MV-4-11 (cell line): Measurements from ENCODE around the gene KCNK13.
A peak's percentile ranks its signal among the peaks of the same experiment; 100 is the strongest.
"Not testable (repeated sequence)": the region's sequence is repeated elsewhere in the genome, so short reads cannot be mapped to it uniquely, and the experiment has no call there.

Experiments
- DNase-seq: peaks from one replicate; lab custom pipeline; 2025; lab: John Stamatoyannopoulos, UW

KCNK13 gene

DNA sequence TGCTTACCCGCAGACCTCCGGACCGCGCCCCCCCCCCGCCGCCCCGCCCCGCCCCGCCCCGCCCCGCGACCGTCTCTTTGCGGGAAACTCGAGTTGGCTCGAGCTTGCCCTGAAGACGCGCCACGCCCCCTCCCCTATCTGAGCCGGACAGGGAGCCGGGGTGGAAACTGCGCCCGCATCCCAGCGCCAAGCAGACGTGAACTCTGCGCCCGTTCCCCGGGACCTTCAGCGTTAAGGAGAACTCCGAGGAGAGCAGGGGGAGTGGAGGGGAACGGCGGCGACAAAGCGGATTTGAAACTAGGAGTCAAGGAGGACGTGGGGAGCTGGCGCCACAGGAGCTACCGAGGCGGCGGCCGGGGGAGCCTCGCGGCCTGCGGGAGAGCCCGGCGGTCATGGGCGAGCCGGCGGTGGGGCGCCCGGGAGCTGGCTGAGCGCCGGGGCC lies at the start of gene KCNK13:
TSS of gene KCNK13 (plus strand) at position 310 of the 442 bp plus-strand sequence. CDS start 212 bp downstream, outside the sequence.
- peak; percentile 71 for DNase-seq

DNA sequence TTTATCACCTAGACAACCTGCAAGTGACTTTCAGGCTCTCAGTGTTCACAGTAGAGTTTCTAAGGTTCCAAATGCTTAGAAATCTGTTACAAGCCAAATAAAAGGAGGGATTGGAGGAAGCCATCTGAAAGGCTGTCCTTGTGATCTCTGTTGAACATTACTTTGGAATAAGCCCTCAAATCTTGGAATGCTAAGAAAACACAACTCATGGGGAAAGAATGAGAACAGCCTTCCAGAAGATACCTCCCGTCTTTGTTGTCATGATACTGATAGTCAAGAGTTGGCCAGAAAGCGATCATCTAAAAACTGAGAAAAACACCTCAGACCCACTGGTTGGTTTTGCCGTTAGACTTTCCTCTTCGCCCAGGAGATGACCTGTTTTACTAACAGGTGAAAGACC lies 44.4 kb upstream of the KCNK13 start:
- no peak for DNase-seq

DNA sequence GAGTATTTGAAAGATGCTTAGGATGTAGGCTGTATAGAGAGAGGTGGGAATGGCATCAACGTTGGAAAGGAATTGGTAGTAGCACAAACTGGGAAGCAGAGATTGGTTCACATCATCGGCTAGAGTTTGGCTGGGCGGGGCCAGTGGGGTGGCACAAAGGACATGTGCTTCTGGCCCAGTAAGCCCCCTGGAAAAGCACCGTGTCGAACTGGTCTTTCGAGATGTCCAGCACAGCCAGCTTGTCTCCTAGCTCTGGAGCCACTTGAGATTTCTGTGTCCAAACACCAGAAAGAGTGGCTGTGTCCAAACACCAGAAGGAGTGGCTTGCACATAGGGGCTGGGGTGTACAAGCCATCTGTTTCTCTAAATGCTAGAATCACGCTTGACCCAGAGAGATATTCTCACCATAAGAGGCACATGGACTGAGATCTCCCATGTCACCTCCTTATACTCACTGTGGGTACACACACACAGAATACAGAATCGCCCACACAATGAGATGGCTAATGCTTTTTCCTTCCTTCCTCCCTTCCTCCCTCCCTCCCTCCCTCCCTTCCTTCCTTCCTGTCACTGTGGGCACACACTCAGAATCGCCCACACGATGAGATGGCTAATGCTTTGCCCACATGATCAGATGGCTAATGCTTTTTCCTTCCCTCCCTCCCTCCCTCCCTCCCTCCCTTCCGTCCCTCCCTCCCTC lies 41.8 kb upstream of the KCNK13 start:
- DNase-seq: no peak

DNA sequence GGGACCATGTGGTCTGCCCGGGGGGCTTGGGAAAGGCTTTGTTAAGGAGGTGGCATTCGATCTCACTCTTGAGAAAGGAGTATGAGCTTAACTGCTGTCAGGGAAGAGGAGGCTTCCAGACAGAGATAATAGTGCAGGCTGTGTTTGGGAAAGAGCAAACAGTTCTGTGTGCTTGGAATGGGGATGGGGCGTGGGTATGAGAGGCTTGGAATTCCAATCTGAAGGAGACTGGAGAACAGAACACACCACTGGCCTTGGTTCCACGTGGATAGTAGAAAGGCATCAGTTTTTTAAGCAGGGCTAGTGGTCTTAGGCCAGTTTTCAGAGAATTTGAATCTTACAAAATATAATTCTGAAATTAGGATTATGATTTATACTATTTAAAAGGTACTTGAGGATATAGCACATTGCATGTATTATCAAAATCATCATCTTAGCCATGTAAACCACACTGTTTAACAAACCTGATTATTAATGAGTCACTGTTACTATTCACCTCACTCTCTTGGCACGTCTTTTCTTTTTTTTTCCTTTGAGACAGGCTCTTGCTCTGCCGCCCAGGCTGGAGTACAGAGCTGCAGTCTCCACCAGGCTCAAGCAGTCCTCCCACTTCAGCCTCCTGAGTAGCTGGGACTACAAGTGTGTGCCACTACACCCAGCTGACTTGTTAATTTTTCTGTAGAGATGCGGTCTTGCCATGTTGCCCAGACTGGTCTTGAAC lies 38.5 kb upstream of the KCNK13 start:
- DNase-seq: no peak

DNA sequence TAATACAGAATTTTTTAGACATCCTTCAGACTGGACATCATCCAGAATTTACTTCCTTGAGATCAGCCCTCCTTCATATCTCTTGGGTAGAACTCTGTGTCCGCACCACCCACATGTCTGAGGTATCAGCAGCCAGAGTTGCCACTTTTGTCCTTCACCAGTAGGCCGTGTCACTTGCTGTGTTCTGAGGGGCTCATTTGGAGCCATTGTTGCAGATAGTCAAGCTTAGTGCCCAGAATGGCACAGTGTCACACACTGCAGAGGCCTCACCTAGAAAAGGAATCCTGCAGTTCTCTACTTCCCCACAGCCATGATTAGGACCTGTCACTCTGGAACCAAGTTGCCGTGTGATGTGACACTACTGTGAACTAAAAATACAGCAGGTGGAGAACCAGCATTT lies 36.9 kb upstream of the KCNK13 start:
- DNase-seq: no peak

DNA sequence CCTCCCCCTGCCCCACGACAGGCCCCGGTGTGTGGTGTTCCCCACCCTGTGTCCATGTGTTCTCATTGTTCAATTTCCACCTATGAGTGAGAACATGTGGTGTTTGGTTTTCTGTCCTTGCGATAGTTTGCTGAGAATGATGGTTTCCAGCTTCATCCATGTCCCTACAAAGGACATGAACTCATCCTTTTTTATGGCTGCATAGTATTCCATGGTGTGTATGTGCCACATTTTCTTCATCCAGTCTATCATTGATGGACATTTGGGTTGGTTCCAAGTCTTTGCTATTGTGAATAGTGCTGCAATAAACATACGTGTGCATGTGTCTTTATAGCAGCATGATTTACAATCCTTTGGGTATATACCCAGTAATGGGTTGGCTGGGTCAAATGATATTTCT lies 35.2 kb upstream of the KCNK13 start:
- DNase-seq: not testable (repeated sequence)

DNA sequence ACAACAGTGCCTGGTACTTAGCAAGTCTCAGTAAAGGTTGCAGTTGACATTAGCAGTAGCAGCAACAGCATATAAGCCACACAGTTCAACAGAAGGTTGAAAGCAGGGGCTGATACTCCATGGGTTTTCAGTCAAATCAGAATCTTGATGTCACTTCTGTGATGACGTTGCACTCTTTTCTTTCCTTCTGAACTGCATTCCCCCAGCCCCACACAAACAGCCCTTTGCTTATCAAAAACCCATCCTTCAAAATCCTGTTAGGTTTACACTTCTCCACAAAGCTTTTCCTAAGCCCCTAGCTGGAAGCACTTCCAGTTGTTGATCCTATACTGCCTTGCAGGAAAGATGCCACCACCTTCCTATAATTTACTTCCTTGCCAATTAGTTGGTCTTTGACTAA lies 34.0 kb upstream of the KCNK13 start:
- DNase-seq: no peak

DNA sequence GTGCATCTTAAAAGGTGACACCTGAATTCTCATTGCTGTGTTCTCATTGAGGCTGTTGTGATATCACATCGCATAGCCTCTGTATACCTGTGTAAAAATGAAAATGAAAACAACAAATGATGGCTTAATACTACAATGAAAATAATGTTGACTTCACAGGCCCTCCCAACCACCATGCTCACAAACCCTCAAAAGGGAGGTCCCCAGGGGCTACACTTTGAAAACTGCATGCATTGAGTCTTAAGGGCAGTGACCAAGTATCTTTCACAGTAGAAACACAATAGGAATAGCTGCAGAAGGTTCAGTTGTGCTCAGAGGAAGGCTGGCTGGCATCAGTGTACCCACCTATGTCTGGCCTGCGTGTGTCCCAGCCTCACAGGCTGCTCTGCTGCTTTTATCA lies 27.6 kb upstream of the KCNK13 start:
- no peak for DNase-seq

DNA sequence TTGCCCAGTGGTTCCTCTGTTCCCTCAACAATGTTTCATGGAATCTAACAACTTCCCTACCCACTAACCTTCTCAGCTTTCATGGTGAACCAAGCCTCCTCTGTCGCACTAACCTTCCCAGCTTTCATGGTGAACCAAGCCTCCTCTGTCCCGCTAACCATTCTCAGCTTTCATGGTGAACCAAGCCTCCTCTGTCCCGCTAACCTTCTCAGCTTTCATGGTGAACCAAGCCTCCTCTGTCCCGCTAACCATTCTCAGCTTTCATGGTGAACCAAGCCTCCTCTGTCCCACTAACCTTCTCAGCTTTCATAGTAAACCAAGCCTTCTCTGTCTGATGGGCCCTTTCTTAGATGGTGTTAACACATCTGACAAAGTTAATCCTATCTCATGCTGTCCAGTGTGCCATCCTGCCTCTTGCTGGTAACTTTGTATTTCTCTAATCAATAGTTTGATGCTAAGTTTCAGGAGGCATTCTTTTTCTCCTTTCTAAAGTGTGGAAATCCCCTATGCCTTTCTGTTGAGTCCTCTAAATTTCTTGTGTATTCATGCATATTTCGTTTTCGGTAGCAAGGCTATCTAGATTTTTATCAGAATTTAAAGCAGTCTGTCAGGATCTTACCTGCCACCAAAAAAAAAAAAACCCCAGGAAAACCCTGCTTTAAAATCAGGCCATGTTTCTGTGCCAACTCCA lies 26.8 kb upstream of the KCNK13 start:
- no peak for DNase-seq

DNA sequence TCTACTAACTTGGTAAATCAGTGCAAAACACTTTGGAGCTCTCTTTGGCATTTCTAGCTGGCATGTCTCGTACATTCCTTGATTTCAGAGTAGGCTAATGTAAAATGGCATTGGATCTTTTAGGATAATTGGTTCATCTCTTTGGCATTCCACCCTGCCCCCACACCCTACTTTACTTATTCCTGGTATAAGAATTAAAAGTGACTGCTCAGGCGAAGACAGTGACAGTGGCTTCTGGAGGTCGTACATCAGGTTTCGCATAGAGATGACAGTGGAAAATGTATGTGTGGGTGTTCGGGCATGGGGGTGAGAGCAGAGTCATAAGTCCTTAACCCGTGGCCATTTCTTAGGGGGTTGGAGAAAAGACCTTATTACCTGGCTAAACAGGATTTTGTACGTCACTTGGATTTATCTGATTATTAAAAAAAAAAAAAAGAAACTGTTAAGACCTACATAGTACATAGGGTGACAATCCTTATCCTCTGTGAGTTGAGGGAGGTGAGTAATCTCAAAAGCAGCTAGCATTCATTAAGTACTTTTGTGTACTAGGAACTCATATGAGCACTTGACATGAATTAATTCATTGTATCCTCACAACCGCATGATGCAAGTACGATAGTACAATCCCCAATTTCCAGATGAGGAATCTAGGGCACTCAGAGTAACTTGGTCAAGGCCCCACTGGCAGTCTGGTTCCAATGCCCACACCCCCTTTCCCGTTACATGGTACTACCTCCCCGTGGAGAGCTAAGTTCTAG lies 22.4 kb upstream of the KCNK13 start:
- DNase-seq: no peak

DNA sequence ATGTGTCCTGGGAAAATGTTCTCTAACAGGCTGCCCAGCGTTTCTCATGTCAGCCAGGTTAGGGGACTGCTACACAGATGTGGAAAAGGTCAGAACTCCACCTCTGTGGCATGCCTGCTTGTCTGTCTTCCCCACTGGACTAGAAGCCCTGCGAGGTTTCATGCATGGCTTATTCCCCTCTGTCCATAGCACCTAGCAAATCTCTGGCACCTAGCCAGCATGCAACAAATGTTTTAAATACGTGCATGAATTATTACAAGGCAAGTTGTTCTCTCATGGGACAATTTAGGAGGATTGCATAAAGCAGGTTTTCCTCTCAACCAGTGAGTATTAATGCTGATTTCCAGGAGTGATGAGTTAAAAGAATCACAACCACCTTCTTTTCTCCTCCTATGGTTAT lies 21.4 kb upstream of the KCNK13 start:
- DNase-seq: no peak

DNA sequence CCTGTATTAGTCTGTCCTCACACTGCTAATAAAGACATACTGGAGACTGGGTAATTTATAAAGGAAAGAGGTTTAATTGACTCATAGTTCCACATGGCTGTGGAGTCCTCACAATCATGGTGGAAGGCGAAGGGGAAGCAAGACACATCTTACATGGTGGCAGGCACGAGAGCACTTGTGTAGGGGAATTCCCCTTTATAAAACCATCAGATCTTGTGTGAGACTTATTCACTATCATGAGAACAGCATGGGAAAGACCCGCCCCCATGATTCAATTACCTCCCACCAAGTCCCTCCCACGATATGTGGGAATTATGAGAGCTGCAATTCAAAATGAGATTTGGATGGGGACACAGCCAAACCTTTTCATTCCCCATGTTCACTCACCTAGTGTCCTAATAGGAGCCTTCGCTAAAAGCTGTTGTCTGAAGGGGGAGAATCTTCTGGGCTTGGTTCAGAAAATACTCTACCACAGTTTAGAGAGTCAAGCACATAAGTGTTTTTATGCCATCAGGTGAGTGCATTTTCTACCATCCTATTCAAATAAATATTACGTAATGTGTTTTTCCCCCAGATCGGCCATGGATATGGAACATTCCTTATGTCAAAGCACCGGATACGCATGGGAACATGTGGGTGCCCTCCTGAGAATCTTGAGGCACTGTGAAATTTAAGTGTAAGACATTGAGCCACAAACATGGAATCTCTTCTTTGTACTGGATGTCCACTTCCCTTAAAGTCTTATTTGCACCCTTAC lies 19.1 kb upstream of the KCNK13 start:
- DNase-seq: no peak

DNA sequence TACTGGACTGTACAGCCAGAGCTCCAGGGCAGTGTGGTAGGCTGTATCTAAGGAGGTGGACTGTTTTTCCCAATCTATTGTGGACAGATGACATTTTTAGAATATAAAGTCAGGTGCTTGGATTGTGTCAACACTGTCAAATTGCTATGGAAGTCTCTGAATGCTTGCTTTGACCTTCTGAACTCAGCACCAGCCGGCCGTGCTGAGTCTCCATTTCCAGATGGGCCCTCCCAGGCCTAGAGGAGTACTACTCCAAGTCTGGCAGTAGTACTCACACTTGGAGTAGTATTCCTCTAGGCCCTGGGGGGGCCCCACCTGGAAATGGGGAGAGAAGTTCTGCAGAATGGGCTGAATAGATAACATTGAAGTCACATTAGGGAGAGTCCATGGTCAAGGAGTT lies 16.2 kb upstream of the KCNK13 start:
- no peak for DNase-seq

DNA sequence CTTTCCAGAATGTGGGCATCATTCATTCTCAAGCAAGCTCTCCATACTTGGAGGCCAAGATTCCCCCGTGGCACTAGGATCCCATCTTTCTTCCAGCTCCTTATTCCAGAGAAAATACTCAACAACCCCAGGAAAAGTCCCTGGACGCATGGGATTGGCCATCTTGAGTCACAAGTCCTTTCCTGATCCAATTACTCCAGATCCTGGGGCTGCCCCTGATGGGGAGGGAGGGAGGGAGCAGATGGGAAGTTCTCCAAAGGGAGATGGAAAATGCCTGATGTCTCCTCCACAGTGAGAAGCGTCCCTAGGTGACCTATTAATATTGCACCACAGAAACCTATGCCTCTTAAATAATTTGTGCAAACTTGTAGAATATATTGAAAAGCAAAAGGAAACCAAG lies 12.4 kb upstream of the KCNK13 start:
- no peak for DNase-seq

DNA sequence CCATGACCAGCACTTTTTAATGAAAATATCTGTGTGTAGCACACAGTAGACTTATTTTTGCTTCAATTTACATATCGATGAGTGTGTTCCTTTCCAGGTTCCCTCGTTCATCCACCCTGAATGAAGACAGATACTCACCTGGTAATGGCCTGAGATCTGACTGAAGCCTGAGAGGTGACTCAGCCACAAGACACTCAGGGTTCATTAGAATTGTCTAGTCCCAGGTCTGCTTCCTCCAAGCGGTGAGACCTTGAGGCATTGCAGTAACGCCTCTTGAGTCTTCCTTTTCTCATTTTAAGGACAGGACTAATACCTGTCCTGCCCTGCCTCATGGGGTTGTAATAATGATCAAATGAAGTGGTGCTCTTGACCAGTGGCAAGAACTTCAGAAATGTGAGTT lies 11.5 kb upstream of the KCNK13 start:
- DNase-seq: no peak

DNA sequence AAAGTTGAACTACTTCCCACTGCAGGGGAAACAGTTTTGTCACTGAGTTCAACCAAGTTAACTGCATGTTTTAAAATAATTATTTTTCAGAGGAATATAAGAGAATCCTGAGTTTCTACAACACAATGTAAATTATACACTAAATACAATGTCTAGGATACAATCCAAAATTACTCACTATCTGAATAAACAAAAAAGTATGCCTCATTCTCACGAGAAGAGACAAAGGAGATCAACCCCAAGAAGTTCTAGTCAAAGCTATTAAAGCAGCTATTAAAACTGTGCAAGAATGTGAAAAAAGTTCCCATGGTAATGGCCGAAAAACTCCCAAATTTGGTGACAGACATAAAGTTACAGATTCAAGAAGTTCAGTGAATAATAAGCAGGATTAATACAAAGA lies 8.8 kb upstream of the KCNK13 start:
- no peak for DNase-seq

DNA sequence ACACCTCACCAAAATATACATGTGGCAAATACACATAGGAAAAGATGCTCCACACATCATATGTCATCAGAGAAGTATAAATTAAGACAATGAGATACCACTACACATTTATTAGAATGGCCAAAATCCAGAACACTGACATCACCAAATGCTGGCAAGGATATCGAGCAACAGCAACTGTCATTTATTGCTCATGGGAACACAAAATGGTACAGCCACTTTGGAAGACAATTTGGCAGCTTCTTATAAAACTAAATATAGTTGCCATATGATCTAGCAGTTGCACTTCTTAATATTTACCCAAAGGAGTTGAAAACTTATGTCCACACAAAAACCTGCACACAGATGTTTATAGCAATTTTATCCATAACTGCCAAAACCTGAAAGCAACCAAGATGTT lies 7.0 kb upstream of the KCNK13 start:
- no peak for DNase-seq

DNA sequence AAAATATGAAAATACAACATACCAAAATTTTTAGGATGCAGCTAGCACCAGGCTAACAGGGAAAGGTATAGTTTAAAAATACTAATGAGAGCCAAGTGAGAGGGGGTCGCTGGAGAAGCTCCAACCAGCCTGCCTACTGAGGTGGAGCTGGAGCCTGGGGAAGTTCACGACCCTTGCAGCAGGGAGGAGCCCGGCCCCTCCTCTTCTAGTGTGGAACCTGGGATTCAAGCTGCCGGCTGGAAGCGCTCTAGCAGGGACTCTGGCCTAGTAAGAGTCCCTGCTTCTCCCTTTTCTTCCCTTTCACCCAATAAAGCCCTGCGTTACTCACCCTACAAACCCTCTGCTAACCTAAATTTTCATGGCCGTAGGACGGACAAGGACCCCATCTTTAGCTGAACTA lies 5.0 kb upstream of the KCNK13 start:
- DNase-seq: no peak

DNA sequence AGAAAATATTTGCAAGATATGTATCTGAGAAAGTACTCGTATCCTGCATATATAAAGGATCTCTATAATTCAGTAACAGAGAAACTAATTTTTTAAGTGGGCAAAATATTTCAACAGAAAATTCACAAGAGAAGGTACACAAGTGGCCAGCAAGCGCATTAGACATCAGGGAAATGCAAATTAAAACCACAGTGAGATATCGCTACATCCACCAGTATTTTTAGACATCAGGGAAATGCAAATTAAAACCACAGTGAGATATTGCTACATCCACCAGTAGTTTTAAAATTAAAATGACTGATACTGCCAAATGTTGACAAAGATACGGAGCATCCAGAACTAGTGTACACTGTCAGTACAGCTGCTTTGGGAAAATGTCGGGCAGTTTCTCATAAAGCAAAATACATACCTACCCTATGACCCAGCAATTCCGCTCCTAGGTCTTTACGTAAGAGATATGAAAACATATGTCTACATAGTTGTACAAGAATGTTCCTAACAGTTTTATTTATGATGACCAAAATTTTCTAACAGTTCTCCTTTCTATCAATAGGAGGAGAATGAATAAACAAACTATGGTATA lies 2.8 kb upstream of the KCNK13 start:
- DNase-seq: peak; percentile 50

DNA sequence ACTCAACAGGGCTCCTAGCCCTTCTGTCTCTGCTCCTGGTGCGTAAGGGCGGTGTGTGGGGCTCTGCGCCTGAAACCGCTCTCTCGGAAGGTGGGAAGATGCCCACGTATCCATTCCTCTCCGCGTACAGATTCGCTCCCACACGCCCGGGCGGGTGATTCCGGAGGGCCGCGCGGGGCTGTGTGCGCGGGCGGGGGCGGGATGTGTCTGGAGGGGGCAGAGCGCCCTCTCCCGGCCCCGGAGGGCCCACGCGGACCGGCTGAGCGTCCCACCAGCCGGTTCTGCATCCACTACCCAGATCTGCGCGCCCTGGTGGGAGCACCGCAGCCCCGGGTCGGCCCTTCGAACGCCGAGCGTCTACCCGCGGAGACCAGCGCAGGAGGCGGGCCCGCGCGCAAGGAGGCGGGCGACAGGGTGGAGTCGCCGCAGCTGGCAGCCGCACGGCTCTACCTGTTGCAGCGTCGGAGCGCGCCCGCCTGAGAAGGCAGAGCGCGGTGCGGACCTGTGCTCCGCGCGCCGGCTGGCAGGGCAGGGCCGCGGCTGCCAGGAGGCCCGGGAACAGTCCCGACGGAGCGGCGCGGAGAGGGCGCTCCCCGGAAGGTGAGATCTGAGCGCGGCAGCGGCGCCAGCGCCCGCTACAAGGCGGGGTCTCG lies 1.4 kb upstream of the KCNK13 start:
- DNase-seq: no peak
